ENCODE measurements around the gene DPP7. TPM values are rescaled to one million over a fixed set of nuclear protein-coding genes. Genes with fewer than 3 reads are reported as not detected.
A peak's percentile ranks its signal among the peaks of the same experiment; 100 is the strongest.

Gene DPP7
- total and polyA plus RNA-seq, 2 of the 8 experiments (the other 6 are each of a cell fraction or from before 2014, with no cell fraction given): 21.2 to 26.8 TPM

- Histone ChIP-seq H2BK20ac (ENCODE audit: low read length) (no peak overlapping the region), H4K8ac (ENCODE audit: extremely low read depth, insufficient read depth, low read length) (peak overlapping the region; percentile 14; the same call in 1 of the 2 replicates), H4K5ac (ENCODE audit: insufficient read length, low read depth, low read length) (no peak overlapping the region), H3K27me3 (replicated peaks in 1 of 4; ENCODE audit: control insufficient read depth in 3 of 4, extremely low read depth in 1 of 4, insufficient read depth in 3 of 4, low read length in 3 of 4) (peaks cover 25 to 79% (median 72%) of the 10 kb centered on the region in 4 experiments), H3K4me2 (ENCODE audit: insufficient read depth in 1 of 2, low read depth in 2 of 2, low read length in 2 of 2) (peak overlapping the region; percentile 61 to 85; a peak in 3 of 4 replicates), H3K4me1 (replicated peaks in 1 of 4; ENCODE audit: control insufficient read depth in 3 of 4, insufficient read depth in 4 of 4, low read length in 3 of 4) (peaks cover 0 to 14% (median 11%) of the 10 kb centered on the region in 4 experiments; a peak in 6 of 7 replicates), H2BK120ac (replicated peaks; ENCODE audit: low read depth, low read length) (no peak overlapping the region), H3K23ac (ENCODE audit: insufficient read length) (no peak overlapping the region), H2BK5ac (ENCODE audit: low read depth, low read length) (no peak overlapping the region), H3K79me1 (ENCODE audit: low read depth, low read length) (0 out of 2 replicates have a peak, but pooled peaks cover 2% of the 10 kb centered on the region), H3K79me2 (ENCODE audit: control insufficient read depth in 1 of 2, insufficient read depth in 2 of 2, low read length in 2 of 2) (no peaks in the 10 kb centered on the region), H3K9ac (replicated peaks in 1 of 4; ENCODE audit: extremely low read depth in 1 of 4, low read depth in 3 of 4, low read length in 3 of 4) (no peak overlapping the region), H3K4me3 (ENCODE audit: extremely low read depth in 1 of 4, insufficient read depth in 2 of 4, low read depth in 3 of 4, low read length in 4 of 4) (no peak overlapping the region), H2BK12ac (ENCODE audit: low read depth, low read length) (no peak overlapping the region), H2BK15ac (ENCODE audit: low read length) (no peak overlapping the region), H3K27ac (ENCODE audit: low read depth, low read length) (no peak overlapping the region), H3K9me3 (ENCODE audit: insufficient read depth in 2 of 2, low read depth in 1 of 2, low read length in 1 of 2) (no peaks in the 10 kb centered on the region), H3K4ac (replicated peaks; ENCODE audit: insufficient read length, low read depth, low read length) (no peak overlapping the region), H2AFZ (ENCODE audit: low read length) (no peak overlapping the region), H3K23me2 (ENCODE audit: low read depth, low read length) (peaks cover 4% of the 10 kb centered on the region; the same call in 1 of the 2 replicates), H3K14ac (ENCODE audit: insufficient read length) (no peak overlapping the region), H4K91ac (replicated peaks; ENCODE audit: insufficient read length, low read length) (no peak overlapping the region), H3K36me3 (ENCODE audit: control insufficient read depth in 2 of 4, insufficient read depth in 4 of 4, low read length in 3 of 4) (no peaks in the 10 kb centered on the region), H3K18ac (ENCODE audit: extremely low read depth, low read length) (no peak overlapping the region), H2AK5ac (ENCODE audit: low read depth, low read length) (no peak overlapping the region), H4K20me1 (replicated peaks in 1 of 2; ENCODE audit: control insufficient read depth in 1 of 2, insufficient read depth in 2 of 2, low read length in 2 of 2) (peaks cover 1 to 18% of the 10 kb centered on the region in 2 experiments), H3K56ac (replicated peaks; ENCODE audit: insufficient read length, low read depth, low read length) (no peak overlapping the region)
- POLR2A ChIA-PET (ENCODE audit: partially characterized antibody): interaction anchor here (0.6 to 2.4 kb wide), 5 partner anchors 10 to 101 kb away, joined by 3 to 6 read pairs (median 3); partner anchors contain the start of genes RNF208 and TUBB4B
- DNase-seq (ENCODE audit: low read depth in 1 of 2, low spot score in 2 of 2) (no peak), FAIRE-seq (no peak)
- 38% methylated on average over 21 of the region's 37 CpGs; no CpG with 5 or more reads in 1 of the 2 experiments for WGBS, 2 experiments (ENCODE audit: extremely low coverage in 1 of 2, insufficient coverage in 1 of 2, insufficient read length in 1 of 2, insufficient replicate concordance in 2 of 2, low coverage in 1 of 2, low lambda C conversion rate in 2 of 2, missing lambda C conversion rate in 1 of 2)
- CTCF ChIA-PET (ENCODE audit: partially characterized antibody): interaction anchor here (0.6 to 4.5 kb wide), 8 partner anchors 10 to 104 kb away, joined by 3 to 24 read pairs (median 8); partner anchors contain the start of gene RNF224
- TF ChIP-seq GABPA (IDR thresholded peaks at IDR 0.05; ENCODE audit: borderline replicate concordance, insufficient read depth, low read length) (no peak), CTCF (IDR thresholded peaks at IDR 0.05; ENCODE audit: control extremely low read depth in 1 of 3, insufficient read depth in 1 of 3, low read depth in 1 of 3, low read length in 3 of 3) (no peak), SUZ12 (IDR thresholded peaks at IDR 0.05; ENCODE audit: low read length) (peak; percentile 53; the same call in 1 of the 2 replicates), E2F6 (IDR thresholded peaks at IDR 0.05) (peak; percentile 82), ATF3 (IDR thresholded peaks at IDR 0.05; ENCODE audit: insufficient read depth, low read depth, low read length) (no peak), YY1 (IDR thresholded peaks at IDR 0.05; ENCODE audit: low read depth, low read length) (no peak), CBX5 (IDR thresholded peaks at IDR 0.05; ENCODE audit: low read depth, low read length) (no peak), CHD2 (IDR thresholded peaks at IDR 0.05; ENCODE audit: low read length) (no peak)
These were observed 25.1 kb upstream of the DPP7 start for GRCh38 chr9:137139468-137140150.
